Transverse colon (tissue), 4 donors: ENCODE results near the gene MROH2A. TPM values are rescaled to one million over a fixed set of nuclear protein-coding genes. Genes with fewer than 3 reads are reported as not detected.

Experiments used
- DNase-seq: peaks from one replicate; pipeline ENCODE4 v3.0.0-alpha.2; 2019
- H3K27ac ChIP-seq, 4 donors: fragments of 200-600 bp; sonication (generic); 2 replicates each; pipeline ENCODE4 v1.5.1; 2016 to 2018; ENCODE audit warnings: inconsistent platforms in 4 of 4
- H3K27me3 ChIP-seq: fragments of 200-600 bp; sonication (generic); 2 replicates; pipeline ENCODE4 v1.5.1; 2017; ENCODE audit warnings: inconsistent platforms
- H3K36me3 ChIP-seq, 4 donors: fragments of 200-600 bp; sonication (generic); 2 replicates each; pipeline ENCODE4 v1.5.1; 2017 to 2019; ENCODE audit warnings: inconsistent platforms in 4 of 4
- H3K4me1 ChIP-seq, 4 donors: fragments of 200-600 bp; sonication (generic); 2 replicates each; pipeline ENCODE4 v1.5.1; 2017 to 2020; ENCODE audit warnings: inconsistent platforms in 4 of 4
- H3K4me3 ChIP-seq, 4 donors: fragments of 200-600 bp; sonication (generic); 1 replicate in 1 of 4; 2 replicates in 3 of 4; pipeline versions ENCODE4 v1.5.1 to v1.6.1; 2017 to 2019; ENCODE audit warnings: inconsistent platforms in 4 of 4
- H3K9me3 ChIP-seq, 2 donors: fragments of 200-600 bp; sonication (generic); 2 replicates each; pipeline ENCODE4 v1.5.1; 2017 to 2019; ENCODE audit warnings: inconsistent platforms in 2 of 2
- CTCF ChIP-seq, 5 experiments: fragments of 200-600 bp in 3 of 5; fragments of 450-650 bp in 2 of 5; sonication (generic) in 3 of 5; IDR thresholded peaks; 1 replicate in 2 of 5; 2 replicates in 3 of 5; pipeline ENCODE4 v1.5.1; 2016 to 2017; ENCODE audit warnings: antibody characterized with exemption in 5 of 5, inconsistent platforms in 3 of 5, mild to moderate bottlenecking in 2 of 5, moderate library complexity in 1 of 5
- EP300 ChIP-seq: sonication (generic); formaldehyde crosslinking; IDR thresholded peaks from one replicate; pipeline ENCODE4 v1.6.1; 2017; ENCODE audit warnings: antibody characterized with exemption, low read depth
- POLR2A ChIP-seq: fragments of 450-650 bp; IDR thresholded peaks from one replicate; pipeline ENCODE4 v1.6.1; 2016; ENCODE audit warnings: antibody characterized with exemption, mild to moderate bottlenecking, moderate library complexity
- POLR2AphosphoS5 ChIP-seq, 3 donors: sonication (generic); formaldehyde crosslinking; IDR thresholded peaks; one replicate each; pipeline ENCODE4 v1.6.1; 2016; ENCODE audit warnings: antibody characterized with exemption in 3 of 3
- WGBS, 2 donors: methylation state at CpG; one replicate each; pipeline ENCODE4 v1.1.5; 2018; ENCODE audit warnings: low coverage in 1 of 2; 5-methylcytosine and 5-hydroxymethylcytosine counted together
- in situ Hi-C, 4 donors: fragments of 200-750 bp; cut with MboI; loops; one replicate each; pipeline versions ENCODE4 v1.15.0 to v1.15.1; 2017; ENCODE audit warnings: low sequenced_read_pairs in 3 of 4, low pct_ligation_motif_present in 1 of 4, low pct_unique_long_range_greater_than_20kb in 1 of 4
- intact Hi-C: fragments of 100-400 bp; cut with DNase I; formaldehyde crosslinking; loops from one replicate; pipeline ENCODE4 v1.15.1; 2023; ENCODE audit warnings: low total_unique reads
- total RNA-seq, 4 donors: library from RNA; depleted of rRNA; stranded (reverse); fragments of >200 nt; gene quantifications; one replicate each; pipeline ENCODE4 v1.1.0, GENCODE V29; 2016

MROH2A gene
- total RNA-seq, 4 donors from 2014 or later = 0.14 TPM; not detected in 3

DNA sequence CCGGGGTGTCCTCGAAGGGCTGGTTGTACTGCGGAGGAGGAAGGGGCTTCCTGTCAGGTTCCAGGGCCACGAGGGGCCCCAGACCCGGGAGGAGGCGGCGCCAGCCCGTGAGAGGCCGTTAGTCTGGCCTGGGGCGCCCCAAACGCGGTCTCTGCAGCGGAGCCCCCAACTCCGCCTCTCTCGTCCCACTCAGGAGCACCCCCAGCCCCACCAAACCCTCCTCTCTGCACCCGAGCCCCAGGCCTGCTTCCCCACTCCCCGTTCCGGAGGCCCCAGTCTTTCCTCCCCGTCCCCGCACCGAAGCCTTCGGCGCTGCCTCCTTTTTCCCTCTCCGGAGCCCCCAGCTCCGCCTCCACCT is 75.7 kb downstream of the MROH2A start:
- peak overlapping the region; percentile 44 to 94 (median 70) for H3K4me3 ChIP-seq
- in situ Hi-C loops (no loop called here), intact Hi-C loops (no loop called here)
- no peak for TF ChIP-seq EP300
- TF ChIP-seq POLR2A = no peak
- no peak for TF ChIP-seq POLR2AphosphoS5 (IDR thresholded peaks at IDR 0.05)
- TF ChIP-seq CTCF (IDR thresholded peaks at IDR 0.05) = no peak
- H3K27ac ChIP-seq = peak overlapping the region in 2 of 4 donors; percentile 29 to 50
- WGBS, 2 donors = 2% methylated on average over 25 of the region's 25 CpGs; no CpG with 5 or more reads in 1 of the 2 donors
- H3K4me1 ChIP-seq = peaks cover 0 to 24% (median 12%) of the 10 kb centered on the region in 4 donors
- no peaks in the 10 kb centered on the region for H3K9me3 ChIP-seq
- no peaks in the 10 kb centered on the region for H3K36me3 ChIP-seq
- DNase-seq = no peak
- H3K27me3 ChIP-seq = no peaks in the 10 kb centered on the region

GRCh38 chr2:233854241-233854981 is 76.3 kb downstream of the MROH2A start, which contains the start of gene HJURP:
Gene HJURP, minus strand, starts transcription at chr2:233854535. Its CDS starts 35 bp downstream, at chr2:233854500.
- Histone ChIP-seq H3K4me3 (peak within 1 kb of the TSS; percentile 45 to 94 (median 70)), H3K36me3 (no peaks in the 10 kb centered on the region), H3K27me3 (no peaks in the 10 kb centered on the region), H3K4me1 (peaks cover 0 to 24% (median 12%) of the 10 kb centered on the region in 4 donors), H3K9me3 (no peaks in the 10 kb centered on the region), H3K27ac (peak within 1 kb of the TSS; percentile 61 to 73 (median 66))
- in situ Hi-C loops (no loop called here), intact Hi-C loops (no loop called here)
- DNase-seq = peak; percentile 94
- TF ChIP-seq POLR2A (peak; percentile 56), EP300 (no peak), POLR2AphosphoS5 (IDR thresholded peaks at IDR 0.05) (peak; percentile 34 to 56 (median 55))
- WGBS, 2 donors = 0% methylated on average over 60 of the region's 60 CpGs; no CpG with 5 or more reads in 1 of the 2 donors

DNA sequence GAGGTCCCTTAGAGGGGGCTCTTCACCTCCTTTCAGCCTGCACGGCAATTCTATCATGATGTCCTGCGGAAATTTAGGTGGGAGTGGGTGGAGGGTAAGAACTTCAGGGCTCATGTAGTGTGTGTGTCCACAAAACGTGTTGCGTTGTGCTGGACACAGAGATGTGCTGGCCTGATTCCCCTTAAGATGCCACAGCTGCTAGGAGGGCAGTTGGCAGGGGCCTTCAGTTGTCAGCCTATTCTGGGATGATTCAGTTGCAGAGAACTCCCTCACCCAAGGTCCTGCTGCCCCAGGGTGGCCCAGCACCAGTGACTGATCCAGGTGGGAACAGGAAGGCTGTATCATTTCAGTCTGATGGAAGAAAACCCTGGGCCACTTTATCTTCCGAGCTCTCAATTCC is 77.2 kb downstream of the MROH2A start:
- intact Hi-C loops = no loop called here
- no peak for TF ChIP-seq POLR2AphosphoS5 (IDR thresholded peaks at IDR 0.05)
- no peak for TF ChIP-seq POLR2A
- no peak for TF ChIP-seq EP300
- TF ChIP-seq CTCF (IDR thresholded peaks at IDR 0.05) = no peak
- Histone ChIP-seq H3K27ac (no peak overlapping the region), H3K9me3 (no peaks in the 10 kb centered on the region), H3K27me3 (no peaks in the 10 kb centered on the region), H3K4me3 (no peak overlapping the region), H3K36me3 (no peaks in the 10 kb centered on the region), H3K4me1 (peaks cover 0 to 24% (median 12%) of the 10 kb centered on the region in 4 donors)
- 80 to 91% methylated on average over 2 to 5 of the region's 5 CpGs for WGBS, 2 donors
- no peak for DNase-seq
- in situ Hi-C loops = no loop called here

GRCh38 chr2:233856184-233856583 is 78.1 kb downstream of the MROH2A start:
- Histone ChIP-seq H3K27ac (no peak overlapping the region), H3K9me3 (no peaks in the 10 kb centered on the region), H3K4me3 (no peak overlapping the region), H3K36me3 (no peaks in the 10 kb centered on the region), H3K4me1 (peaks cover 0 to 24% (median 12%) of the 10 kb centered on the region in 4 donors), H3K27me3 (no peaks in the 10 kb centered on the region)
- 93 to 95% methylated on average over 4 to 5 of the region's 5 CpGs for WGBS, 2 donors
- in situ Hi-C loops (no loop called here), intact Hi-C loops (no loop called here)
- TF ChIP-seq EP300 = no peak
- TF ChIP-seq POLR2AphosphoS5 (IDR thresholded peaks at IDR 0.05) = no peak
- no peak for TF ChIP-seq CTCF (IDR thresholded peaks at IDR 0.05)
- no peak for TF ChIP-seq POLR2A
- DNase-seq = no peak
